HepG2 (cell line): ENCODE measurements around the gene UQCRC1. TPM values are rescaled to one million over a fixed set of nuclear protein-coding genes. Genes with fewer than 3 reads are reported as not detected.
A peak's percentile ranks its signal among the peaks of the same experiment; 100 is the strongest.

Experiments
- ATF7-NPFF ChIP-seq: sonication (generic); formaldehyde crosslinking; IDR thresholded peaks from 2 replicates; pipeline ENCODE4 v1.8.1; 2023; ENCODE audit warnings: mild to moderate bottlenecking, low read depth, missing genetic modification reagents, moderate library complexity
- DZIP1 ChIP-seq: sonication (generic); formaldehyde crosslinking; IDR thresholded peaks from 2 replicates; pipeline ENCODE4 v1.5.0; 2020; ENCODE audit warnings: mild to moderate bottlenecking, missing genetic modification reagents
- KDM1A ChIP-seq: IDR thresholded peaks from 2 replicates; pipeline ENCODE4 v1.6.1; 2016; ENCODE audit warnings: missing compliant biosample characterization
- MEIS1 ChIP-seq: sonication (generic); formaldehyde crosslinking; IDR thresholded peaks from 2 replicates; pipeline ENCODE4 v1.9.0; 2021; ENCODE audit warnings: mild to moderate bottlenecking, missing genetic modification reagents, moderate library complexity, borderline replicate concordance
- PHF21A ChIP-seq: sonication (generic); formaldehyde crosslinking; IDR thresholded peaks from 2 replicates; pipeline ENCODE4 v1.5.0; 2020; ENCODE audit warnings: mild to moderate bottlenecking, missing genetic modification reagents
- RARG ChIP-seq: sonication (generic); formaldehyde crosslinking; IDR thresholded peaks from 2 replicates; pipeline ENCODE4 v1.4.0; 2020; ENCODE audit warnings: low read depth, mild to moderate bottlenecking, missing genetic modification reagents
- SETDB1 ChIP-seq: sonication (generic); formaldehyde crosslinking; IDR thresholded peaks from 2 replicates; pipeline ENCODE4 v1.5.1; 2020; ENCODE audit warnings: missing genetic modification reagents, mild to moderate bottlenecking, borderline replicate concordance
- THAP8 ChIP-seq: sonication (generic); formaldehyde crosslinking; IDR thresholded peaks from 2 replicates; pipeline ENCODE4 v1.5.1; 2020; ENCODE audit warnings: missing genetic modification reagents, mild to moderate bottlenecking, borderline replicate concordance
- TOE1 ChIP-seq: sonication (generic); formaldehyde crosslinking; IDR thresholded peaks from 2 replicates; pipeline ENCODE4 v1.4.0; 2020; ENCODE audit warnings: mild to moderate bottlenecking, missing genetic modification reagents
- ZIK1 ChIP-seq: sonication (generic); formaldehyde crosslinking; IDR thresholded peaks from 2 replicates; pipeline ENCODE4 v1.5.0; 2020; ENCODE audit warnings: mild to moderate bottlenecking, low read depth, missing genetic modification reagents, borderline replicate concordance
- ZMYM3 ChIP-seq: sonication (generic); formaldehyde crosslinking; IDR thresholded peaks from 2 replicates; pipeline ENCODE4 v1.5.1; 2020; ENCODE audit warnings: mild to moderate bottlenecking, missing genetic modification reagents
- ZNF430 ChIP-seq: sonication (generic); formaldehyde crosslinking; IDR thresholded peaks from 2 replicates; pipeline ENCODE4 v1.9.0; 2021; ENCODE audit warnings: mild to moderate bottlenecking, missing genetic modification reagents
- ZNF558 ChIP-seq: sonication (generic); formaldehyde crosslinking; IDR thresholded peaks from 2 replicates; pipeline ENCODE4 v1.9.0; 2022; ENCODE audit warnings: mild to moderate bottlenecking, missing genetic modification reagents, borderline replicate concordance
- ZNF570 ChIP-seq: sonication (generic); formaldehyde crosslinking; IDR thresholded peaks from 2 replicates; pipeline ENCODE4 v1.4.0; 2020; ENCODE audit warnings: mild to moderate bottlenecking, missing genetic modification reagents, borderline replicate concordance
- ZNF670 ChIP-seq: sonication (generic); formaldehyde crosslinking; IDR thresholded peaks from 2 replicates; pipeline ENCODE4 v1.8.0; 2022; ENCODE audit warnings: mild to moderate bottlenecking, missing genetic modification reagents, borderline replicate concordance
- ZNF746 ChIP-seq: sonication (generic); formaldehyde crosslinking; IDR thresholded peaks from 2 replicates; pipeline ENCODE4 v1.8.0; 2022; ENCODE audit warnings: mild to moderate bottlenecking, missing genetic modification reagents
- ZNF891 ChIP-seq: sonication (generic); formaldehyde crosslinking; IDR thresholded peaks from 2 replicates; pipeline ENCODE4 v1.5.0; 2020; ENCODE audit warnings: mild to moderate bottlenecking, missing genetic modification reagents
- ZSCAN20 ChIP-seq: sonication (generic); formaldehyde crosslinking; IDR thresholded peaks from 2 replicates; pipeline ENCODE4 v1.4.0; 2020; ENCODE audit warnings: missing genetic modification reagents, mild to moderate bottlenecking, borderline replicate concordance
- polyA plus RNA-seq, 8 experiments: library from polyadenylated mRNA; depleted of rRNA in 3 of 8; stranded (reverse) in 7 of 8; unstranded in 1 of 8; fragments of >200 nt; fragmentation: Illumina TruSeq in 4 of 8; extraction: Trizol in 4 of 8; gene quantifications; 2 replicates each; pipeline versions ENCODE4 v1.2.1 to v1.2.3, GENCODE V29; 2011 to 2016; ENCODE audit warnings: low read depth in 4 of 8, missing spikeins in 1 of 8, mixed read lengths in 1 of 8; ENCODE audit not compliant: insufficient read depth in 1 of 8
- total RNA-seq, 5 experiments: library from RNA; depleted of rRNA; stranded (reverse); fragments of >200 nt; fragmentation: Illumina TruSeq; extraction: Trizol; gene quantifications; 2 replicates each; pipeline ENCODE4 v1.2.3, GENCODE V29; 2016; ENCODE audit warnings: low read depth in 1 of 5
- TF ChIP-seq, protein P1 (sequence below): sonication (generic); formaldehyde crosslinking; IDR thresholded peaks from 2 replicates; pipeline ENCODE4 v1.5.0; 2020; ENCODE audit warnings: missing genetic modification reagents
- TF ChIP-seq, protein P2 (sequence below): IDR thresholded peaks from 2 replicates; pipeline ENCODE4 v1.6.1; 2016; ENCODE audit warnings: missing genetic modification reagents, missing compliant biosample characterization

The UQCRC1 gene
- total and polyA plus RNA-seq, 2 of the 13 experiments (the other 11 are each of a cell fraction or from before 2014, with no cell fraction given) = 316 to 680 TPM

- TF ChIP-seq DZIP1 (CRISPR knock-in tag) (0 out of 2 replicates have a peak, but pooled peaks have one; percentile 88), ZSCAN20 (CRISPR knock-in tag) (no peak; the same call in 1 of the 2 replicates), ZNF430 (CRISPR knock-in tag) (peak; percentile 40; the same call in 1 of the 2 replicates), ATF7-NPFF (CRISPR knock-in tag) (0 out of 2 replicates have a peak, but pooled peaks have one; percentile 62), ZNF558 (CRISPR knock-in tag) (peak; percentile 94; the same call in 1 of the 2 replicates), ZIK1 (CRISPR knock-in tag) (peak; percentile 91), MEIS1 (CRISPR knock-in tag) (peak; percentile 73; the same call in 1 of the 2 replicates), SETDB1 (no peak), KDM1A (CRISPR knock-in tag) (0 out of 2 replicates have a peak, but pooled peaks have one; percentile 51), ZNF570 (CRISPR knock-in tag) (no peak), ZNF670 (peak; percentile 88; the same call in 1 of the 2 replicates), THAP8 (CRISPR knock-in tag) (no peak), PHF21A (CRISPR knock-in tag) (peak; percentile 59; the same call in 1 of the 2 replicates), ZNF746 (CRISPR knock-in tag) (0 out of 2 replicates have a peak, but pooled peaks have one; percentile 55), ZMYM3 (CRISPR knock-in tag) (peak; percentile 95), ZNF891 (no peak), TOE1 (CRISPR knock-in tag) (no peak), RARG (CRISPR knock-in tag) (no peak)
- TF ChIP-seq, protein P1, sequence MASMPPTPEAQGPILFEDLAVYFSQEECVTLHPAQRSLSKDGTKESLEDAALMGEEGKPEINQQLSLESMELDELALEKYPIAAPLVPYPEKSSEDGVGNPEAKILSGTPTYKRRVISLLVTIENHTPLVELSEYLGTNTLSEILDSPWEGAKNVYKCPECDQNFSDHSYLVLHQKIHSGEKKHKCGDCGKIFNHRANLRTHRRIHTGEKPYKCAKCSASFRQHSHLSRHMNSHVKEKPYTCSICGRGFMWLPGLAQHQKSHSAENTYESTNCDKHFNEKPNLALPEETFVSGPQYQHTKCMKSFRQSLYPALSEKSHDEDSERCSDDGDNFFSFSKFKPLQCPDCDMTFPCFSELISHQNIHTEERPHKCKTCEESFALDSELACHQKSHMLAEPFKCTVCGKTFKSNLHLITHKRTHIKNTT = no peak
- TF ChIP-seq, protein P2, sequence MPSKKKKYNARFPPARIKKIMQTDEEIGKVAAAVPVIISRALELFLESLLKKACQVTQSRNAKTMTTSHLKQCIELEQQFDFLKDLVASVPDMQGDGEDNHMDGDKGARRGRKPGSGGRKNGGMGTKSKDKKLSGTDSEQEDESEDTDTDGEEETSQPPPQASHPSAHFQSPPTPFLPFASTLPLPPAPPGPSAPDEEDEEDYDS = peak; percentile 83
Measured at GRCh38 chr3:48609088-48610005, at the start of gene UQCRC1 (continued).
